ENCODE measurements around the gene APC2.

GRCh38 chr19:1495799-1496713 lies 46.1 kb downstream of the APC2 start:
- TF ChIP-seq CTCF (IDR thresholded peaks at IDR 0.05) (no peak), EZH2 (IDR thresholded peaks at IDR 0.05; ENCODE audit: borderline replicate concordance, insufficient read depth, low read depth, low read length, poor library complexity, severe bottlenecking) (no peak)
